ENCODE data around the gene ERCC5.

Gene ERCC5

GRCh38 chr13:102839462-102839861 lies 6.4 kb upstream of the ERCC5 start:
- H3K4me3 ChIP-seq (ENCODE audit: low read depth, low read length), result no peak overlapping the region
- no peak overlapping the region for H2AFZ ChIP-seq
- H3K4me1 ChIP-seq, result no peaks in the 10 kb centered on the region
- no peaks in the 10 kb centered on the region for H3K79me2 ChIP-seq
- no peaks in the 10 kb centered on the region for H3K36me3 ChIP-seq (ENCODE audit: control insufficient read depth, insufficient read depth, low read length)
- no peak overlapping the region for H3K9ac ChIP-seq
- no peak for TF ChIP-seq CTCF (IDR thresholded peaks at IDR 0.05)
- H3K27ac ChIP-seq, result no peak overlapping the region
- H3K27me3 ChIP-seq (ENCODE audit: control insufficient read depth, insufficient read depth, low read length), result no peaks in the 10 kb centered on the region
- H3K9me3 ChIP-seq (ENCODE audit: control insufficient read depth, low read length), result no peaks in the 10 kb centered on the region
- no peak overlapping the region for H3K4me2 ChIP-seq (ENCODE audit: low read length)

- Histone ChIP-seq H3K9ac (peak overlapping the region; percentile 77), H3K4me1 (no peaks in the 10 kb centered on the region), H3K27ac (peak overlapping the region; percentile 94), H2AFZ (peak overlapping the region; percentile 79), H3K9me3 (ENCODE audit: control insufficient read depth, low read length) (no peaks in the 10 kb centered on the region), H3K27me3 (ENCODE audit: control insufficient read depth, insufficient read depth, low read length) (no peaks in the 10 kb centered on the region), H3K36me3 (ENCODE audit: control insufficient read depth, insufficient read depth, low read length) (no peaks in the 10 kb centered on the region), H3K79me2 (peaks cover 11% of the 10 kb centered on the region), H3K4me3 (ENCODE audit: low read depth, low read length) (peak overlapping the region; percentile 92), H3K4me2 (ENCODE audit: low read length) (peak overlapping the region; percentile 82)
- TF ChIP-seq CTCF (IDR thresholded peaks at IDR 0.05), result no peak
Measured at GRCh38 chr13:102845289-102845629, 573 bp upstream of the ERCC5 start.

- Histone ChIP-seq H3K9ac (peak overlapping the region; percentile 77), H3K9me3 (ENCODE audit: control insufficient read depth, low read length) (no peaks in the 10 kb centered on the region), H3K27me3 (ENCODE audit: control insufficient read depth, insufficient read depth, low read length) (no peaks in the 10 kb centered on the region), H3K4me2 (ENCODE audit: low read length) (peak overlapping the region; percentile 82), H2AFZ (peak overlapping the region; percentile 79), H3K36me3 (ENCODE audit: control insufficient read depth, insufficient read depth, low read length) (no peaks in the 10 kb centered on the region), H3K79me2 (peaks cover 14% of the 10 kb centered on the region), H3K4me3 (ENCODE audit: low read depth, low read length) (peak overlapping the region; percentile 92), H3K27ac (peak overlapping the region; percentile 94), H3K4me1 (no peaks in the 10 kb centered on the region)
- no peak for TF ChIP-seq CTCF (IDR thresholded peaks at IDR 0.05)
Measured at GRCh38 chr13:102846261-102847015, 606 bp downstream of the ERCC5 start.

GRCh38 chr13:102847272-102848234 lies 1.7 kb downstream of the ERCC5 start:
- peak overlapping the region; percentile 82 for H3K4me2 ChIP-seq (ENCODE audit: low read length)
- no peaks in the 10 kb centered on the region for H3K36me3 ChIP-seq (ENCODE audit: control insufficient read depth, insufficient read depth, low read length)
- no peak overlapping the region for H2AFZ ChIP-seq
- no peaks in the 10 kb centered on the region for H3K9me3 ChIP-seq (ENCODE audit: control insufficient read depth, low read length)
- peak; percentile 62 for TF ChIP-seq CTCF (IDR thresholded peaks at IDR 0.05)
- H3K4me1 ChIP-seq, result no peaks in the 10 kb centered on the region
- peak overlapping the region; percentile 94 for H3K27ac ChIP-seq
- no peaks in the 10 kb centered on the region for H3K27me3 ChIP-seq (ENCODE audit: control insufficient read depth, insufficient read depth, low read length)
- H3K9ac ChIP-seq, result no peak overlapping the region
- H3K4me3 ChIP-seq (ENCODE audit: low read depth, low read length), result peak overlapping the region; percentile 92
- H3K79me2 ChIP-seq, result peaks cover 14% of the 10 kb centered on the region

Data from parathyroid adenoma (tissue), 2 donors.